Fibroblast of lung (primary cell): Measurements from ENCODE around the gene IP6K3.

Source experiments
- CTCF ChIP-seq, 2 donors: IDR thresholded peaks in 1 of 2; conservative IDR thresholded peaks in 1 of 2; 1 replicate in 1 of 2; 2 replicates in 1 of 2; pipeline ENCODE4 v1.5.1; 2011 to 2012; ENCODE audit warnings: low read length in 2 of 2, control low read depth in 1 of 2, inconsistent platforms in 1 of 2, low read depth in 1 of 2, mild to moderate bottlenecking in 1 of 2
- EZH2 ChIP-seq: IDR thresholded peaks from 2 replicates; pipeline ENCODE4 v1.5.1; 2012; ENCODE audit warnings: low read length, control low read depth, mild to moderate bottlenecking; ENCODE audit errors: missing control alignments

- TF ChIP-seq CTCF (conservative IDR thresholded peaks at IDR 0.05 in 1 of 2, IDR thresholded peaks at IDR 0.05 in 1 of 2; ENCODE audit: low read depth in 1 of 2, low read length in 2 of 2) = no peak
- no peak for TF ChIP-seq EZH2
Measured at GRCh38 chr6:33727932-33728331, 18.8 kb downstream of the IP6K3 start.
